K562 (cell line): ENCODE results near the gene RNASEH2A. TPM values are rescaled to one million over a fixed set of nuclear protein-coding genes. Genes with fewer than 3 reads are reported as not detected.

ENCODE experiments used
- ARID3B ChIP-seq: fragments of 250-450 bp; sonication (Bioruptor Pico); IDR thresholded peaks from 2 replicates; pipeline ENCODE4 v1.4.0; 2020; ENCODE audit warnings: borderline replicate concordance
- ARNT ChIP-seq, 2 experiments: fragments of 450-650 bp; IDR thresholded peaks; 2 replicates each; pipeline ENCODE4 v1.6.1; 2016; ENCODE audit warnings: mild to moderate bottlenecking in 1 of 2
- CBFB ChIP-seq: sonication (generic); formaldehyde crosslinking; IDR thresholded peaks from 2 replicates; pipeline ENCODE4 v1.4.0; 2020; ENCODE audit warnings: mild to moderate bottlenecking, missing genetic modification reagents
- HDAC1 ChIP-seq, 2 experiments: fragments of 450-650 bp; IDR thresholded peaks; 2 replicates each; pipeline ENCODE4 v1.6.1; 2016 to 2017; ENCODE audit warnings: inconsistent platforms in 1 of 2, mild to moderate bottlenecking in 1 of 2, moderate library complexity in 1 of 2
- HIVEP1 ChIP-seq: fragments of 250-450 bp; sonication (Bioruptor Pico); IDR thresholded peaks from 2 replicates; pipeline ENCODE4 v1.4.0; 2020; ENCODE audit warnings: mild to moderate bottlenecking
- KLF13 ChIP-seq: fragments of 450-650 bp; IDR thresholded peaks from 2 replicates; pipeline ENCODE4 v1.6.1; 2016; ENCODE audit warnings: missing genetic modification characterization, low read depth, mild to moderate bottlenecking, missing compliant biosample characterization, moderate library complexity, borderline replicate concordance
- MAX ChIP-seq: sonication (generic); formaldehyde crosslinking; IDR thresholded peaks from 2 replicates; pipeline ENCODE4 v1.9.0; 2022; ENCODE audit warnings: mild to moderate bottlenecking, missing genetic modification reagents
- POLR2G ChIP-seq: fragments of 200-400 bp; formaldehyde crosslinking; IDR thresholded peaks from 2 replicates; pipeline ENCODE4 v1.6.1; 2017; ENCODE audit warnings: low read depth, mild to moderate bottlenecking, antibody characterized with exemption, low read length, moderate library complexity
- REST ChIP-seq, 2 experiments: fragments of 450-650 bp; formaldehyde crosslinking in 1 of 2; IDR thresholded peaks; 2 replicates each; pipeline versions ENCODE4 v1.4.0 to v1.6.1; 2014 to 2020; ENCODE audit warnings: mild to moderate bottlenecking in 2 of 2, borderline replicate concordance in 1 of 2, low read depth in 1 of 2
- TBL1XR1 ChIP-seq, 2 experiments: IDR thresholded peaks; 2 replicates each; pipeline ENCODE4 v1.6.1; 2012; ENCODE audit warnings: improper control_type of control experiment in 2 of 2, low read length in 2 of 2, mild to moderate bottlenecking in 1 of 2
- TFAP4 ChIP-seq: sonication (generic); formaldehyde crosslinking; IDR thresholded peaks from 2 replicates; pipeline ENCODE4 v1.8.0; 2022; ENCODE audit warnings: missing genetic modification reagents, mild to moderate bottlenecking, moderate library complexity, borderline replicate concordance
- TOE1 ChIP-seq, 2 experiments: fragments of 450-650 bp in 1 of 2; sonication (generic) in 1 of 2; formaldehyde crosslinking in 1 of 2; IDR thresholded peaks; 2 replicates each; pipeline versions ENCODE4 v1.7.1 to v1.8.0; 2016 to 2022; ENCODE audit warnings: borderline replicate concordance in 2 of 2, mild to moderate bottlenecking in 2 of 2, antibody characterized with exemption in 1 of 2, inconsistent platforms in 1 of 2, low read depth in 1 of 2, missing genetic modification reagents in 1 of 2, moderate library complexity in 1 of 2
- ZFX ChIP-seq: sonication (generic); formaldehyde crosslinking; IDR thresholded peaks from 2 replicates; pipeline ENCODE4 v1.8.0; 2022; ENCODE audit warnings: mild to moderate bottlenecking, missing genetic modification reagents, moderate library complexity
- polyA plus RNA-seq, 8 experiments: library from polyadenylated mRNA; depleted of rRNA in 4 of 8; stranded (reverse) in 5 of 8; unstranded in 3 of 8; fragments of >200 nt; fragmentation: Nextera tagmentation in 2 of 8; fragmentation: Illumina TruSeq in 1 of 8; extraction: Ambion mirVana in 2 of 8; extraction: Trizol in 1 of 8; gene quantifications; 2 replicates each; pipeline versions ENCODE4 v1.2.1 to v1.2.3, GENCODE V29; 2011 to 2014; ENCODE audit warnings: inconsistent platforms in 1 of 8, missing spikeins in 1 of 8
- total RNA-seq, 7 experiments: library from RNA; depleted of rRNA in 6 of 7; stranded (reverse); fragments of >200 nt in 6 of 7; fragmentation: Illumina TruSeq in 2 of 7; extraction: Trizol in 2 of 7; gene quantifications; 2 replicates each; pipeline versions ENCODE4 v1.2.1 to v1.2.3, GENCODE V29; 2011 to 2021; ENCODE audit warnings: low replicate concordance in 1 of 7

RNASEH2A gene
- total and polyA plus RNA-seq, 9 of the 15 experiments (the other 6 are each of a cell fraction or from before 2014, with no cell fraction given) = 22.3 to 78.0 (median 61.7) TPM

- peak; percentile 31; the same call in 1 of the 2 replicates for TF ChIP-seq REST (IDR thresholded peaks at IDR 0.05; ENCODE audit: borderline replicate concordance)
- TF ChIP-seq REST (CRISPR knock-in tag; IDR thresholded peaks at IDR 0.05; ENCODE audit: low read depth) = no peak
- peak in 1 of 2 experiments; percentile 35; a peak in 1 of 4 replicates for TF ChIP-seq HDAC1 (IDR thresholded peaks at IDR 0.05)
- 0 out of 2 replicates have a peak, but pooled peaks have one; percentile 30 for TF ChIP-seq CBFB (CRISPR knock-in tag)
- 0 out of 2 replicates have a peak, but pooled peaks have one; percentile 37 for TF ChIP-seq TFAP4 (CRISPR knock-in tag)
- TF ChIP-seq TOE1 (IDR thresholded peaks at IDR 0.05; ENCODE audit: borderline replicate concordance) = peak; percentile 60; the same call in 1 of the 2 replicates
- TF ChIP-seq TOE1 (CRISPR knock-in tag; IDR thresholded peaks at IDR 0.05; ENCODE audit: borderline replicate concordance, low read depth) = peak; percentile 74; the same call in 1 of the 2 replicates
- TF ChIP-seq POLR2G = peak; percentile 78
- peak; percentile 50; the same call in 1 of the 2 replicates for TF ChIP-seq KLF13
- peak; percentile 48; the same call in 1 of the 2 replicates for TF ChIP-seq ZFX (CRISPR knock-in tag)
- TF ChIP-seq TBL1XR1 (IDR thresholded peaks at IDR 0.05; ENCODE audit: low read length in 2 of 2) = no peak
- 0 out of 2 replicates have a peak, but pooled peaks have one; percentile 49 for TF ChIP-seq HIVEP1 (CRISPR knock-in tag)
- no peak for TF ChIP-seq ARNT (IDR thresholded peaks at IDR 0.05)
- peak; percentile 73 for TF ChIP-seq MAX (CRISPR knock-in tag)
- 0 out of 2 replicates have a peak, but pooled peaks have one; percentile 53 for TF ChIP-seq ARID3B (CRISPR knock-in tag)
Measured at GRCh38 chr19:12774588-12775555, 31.5 kb upstream of the RNASEH2A start, which contains the start of gene HOOK2 (continued).
